Measurements from ENCODE around the gene PTTG1IP.

- TF ChIP-seq CTCF (conservative IDR thresholded peaks at IDR 0.05 in 1 of 2, IDR thresholded peaks at IDR 0.05 in 1 of 2; ENCODE audit: low read depth in 1 of 2, low read length in 2 of 2) = no peak
- no peak for TF ChIP-seq EZH2 (IDR thresholded peaks at IDR 0.05; ENCODE audit: low read length, missing control alignments)
Observed at GRCh38 chr21:44823179-44823660, 50.3 kb downstream of the PTTG1IP start.
